ENCODE measurements around the gene PAX2.

Gene PAX2

DNA sequence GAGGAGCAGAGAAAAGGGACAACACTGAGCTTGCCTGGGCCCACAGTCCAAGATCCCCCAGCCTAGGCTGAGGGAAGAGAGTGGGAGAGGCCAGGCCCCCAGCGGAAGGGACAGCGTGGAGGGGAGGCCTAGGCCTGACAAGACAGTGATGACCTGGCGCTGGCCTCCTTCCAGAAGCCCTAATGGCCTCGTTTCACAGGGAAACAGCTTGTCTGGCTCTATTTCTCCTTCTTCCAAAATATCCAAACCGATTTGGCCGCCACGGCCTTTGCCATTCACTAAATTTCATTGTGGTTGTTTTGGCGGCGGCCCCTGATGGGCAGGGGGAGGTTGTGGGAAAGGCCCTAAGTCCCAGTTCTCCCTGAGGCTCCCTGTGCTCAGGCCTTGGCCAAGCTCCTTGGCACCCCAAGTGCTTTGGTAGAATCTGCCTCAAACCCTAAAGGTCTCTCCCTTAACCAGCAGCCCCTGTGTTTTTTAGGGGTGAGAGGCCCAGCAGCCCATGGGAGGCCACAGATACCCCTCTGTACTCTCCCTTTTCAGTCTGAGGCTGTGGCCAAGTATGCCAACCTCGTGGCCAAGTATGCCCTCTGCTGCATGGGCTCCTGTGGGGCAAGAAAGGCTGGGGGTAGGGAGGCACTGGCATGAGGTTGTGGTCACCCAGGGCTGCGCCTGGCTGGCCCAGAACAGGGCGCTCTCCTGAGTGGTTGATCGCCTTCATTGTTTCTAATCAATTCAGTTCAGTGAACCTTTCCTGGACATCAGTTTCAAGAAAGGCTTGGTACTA is 37.3 kb downstream of the PAX2 start:
- DNase-seq (ENCODE audit: insufficient read length, low spot score) (no peak), FAIRE-seq (no peak)

DNA sequence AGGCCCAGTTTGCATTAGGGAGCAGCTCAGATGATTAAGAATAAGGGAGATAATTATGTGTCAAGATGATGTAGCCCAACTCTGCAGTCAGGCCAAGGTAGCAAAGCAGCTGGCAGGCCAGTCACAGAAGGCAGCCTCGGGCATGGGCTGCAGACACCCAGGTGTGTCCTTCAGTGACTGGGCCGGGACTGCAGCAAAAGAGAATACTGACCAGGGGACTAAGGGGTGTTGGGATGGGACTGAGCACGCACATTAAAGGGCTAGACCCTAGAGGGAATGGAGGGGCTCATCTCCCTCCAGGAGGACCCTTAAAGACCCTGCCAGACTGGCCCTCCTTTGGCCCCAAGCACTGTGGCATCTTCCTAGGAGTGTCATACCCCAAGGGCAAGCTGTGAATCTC is 38.7 kb downstream of the PAX2 start:
- DNase-seq (ENCODE audit: insufficient read length, low spot score) (no peak), FAIRE-seq (no peak)

DNA sequence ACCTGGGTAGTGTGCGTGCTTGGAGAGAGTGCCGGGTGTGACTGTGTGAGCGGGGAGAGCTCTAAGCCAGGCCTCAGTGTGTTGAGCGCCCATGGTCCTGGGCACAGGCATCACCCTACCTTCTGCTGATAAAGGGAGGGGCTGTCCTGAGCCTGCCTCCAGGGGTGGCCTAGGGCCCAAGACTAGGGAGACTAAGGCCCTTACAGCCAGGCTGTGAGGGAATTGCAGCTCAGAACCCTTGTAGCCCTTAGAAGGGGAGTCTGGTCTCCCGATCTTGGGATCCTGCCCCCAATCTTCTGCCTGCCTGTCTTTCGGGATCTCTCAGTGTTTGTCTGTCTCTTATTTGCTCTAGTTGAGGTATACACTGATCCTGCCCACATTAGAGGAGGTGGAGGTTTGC is 41.2 kb downstream of the PAX2 start:
- DNase-seq (ENCODE audit: insufficient read length, low spot score) (no peak), FAIRE-seq (no peak)

DNA sequence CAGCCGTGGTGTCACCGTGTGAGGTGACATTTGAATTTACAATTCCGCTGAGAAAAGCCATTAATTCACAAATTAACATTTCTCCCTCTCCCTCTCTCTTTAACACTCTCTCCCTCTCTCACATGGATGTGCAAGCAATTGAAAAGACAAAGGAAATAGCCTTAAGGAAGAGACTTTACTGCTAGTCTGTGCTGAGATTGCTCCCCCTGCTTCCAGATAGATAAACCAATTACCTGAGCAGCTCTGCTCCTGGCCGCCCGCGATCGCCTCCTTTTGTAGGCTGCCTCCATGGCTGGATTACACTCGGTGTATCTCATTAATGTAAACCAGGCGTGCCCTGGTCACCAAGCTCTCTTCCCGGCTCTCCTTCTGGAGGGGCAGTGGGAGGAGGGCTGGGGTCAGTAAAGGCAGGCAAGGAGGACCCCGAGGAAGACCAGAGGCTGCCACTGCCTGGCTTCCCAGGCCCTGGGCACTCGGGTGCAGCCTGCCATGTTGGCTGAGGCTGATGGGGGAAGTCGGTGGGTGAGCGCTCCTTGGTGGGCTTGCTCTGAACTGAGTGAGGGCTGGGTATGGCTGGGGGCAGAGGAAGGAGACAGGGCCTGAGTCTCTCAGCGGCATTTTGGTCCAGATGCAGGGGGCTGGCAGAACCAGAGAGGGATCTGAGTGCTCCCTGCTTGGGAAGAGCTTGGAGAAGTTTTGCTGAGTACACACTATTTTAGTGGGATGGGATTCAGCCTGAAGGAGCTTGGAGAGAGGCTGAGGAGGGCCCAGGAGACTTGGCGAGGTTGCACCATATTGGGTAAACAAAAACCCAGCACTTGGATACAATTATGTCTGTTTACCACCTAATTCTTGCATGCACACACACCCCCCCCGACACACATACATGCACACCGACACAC is 42.9 kb downstream of the PAX2 start:
- FAIRE-seq: no peak
- no peak for DNase-seq (ENCODE audit: insufficient read length, low spot score)

DNA sequence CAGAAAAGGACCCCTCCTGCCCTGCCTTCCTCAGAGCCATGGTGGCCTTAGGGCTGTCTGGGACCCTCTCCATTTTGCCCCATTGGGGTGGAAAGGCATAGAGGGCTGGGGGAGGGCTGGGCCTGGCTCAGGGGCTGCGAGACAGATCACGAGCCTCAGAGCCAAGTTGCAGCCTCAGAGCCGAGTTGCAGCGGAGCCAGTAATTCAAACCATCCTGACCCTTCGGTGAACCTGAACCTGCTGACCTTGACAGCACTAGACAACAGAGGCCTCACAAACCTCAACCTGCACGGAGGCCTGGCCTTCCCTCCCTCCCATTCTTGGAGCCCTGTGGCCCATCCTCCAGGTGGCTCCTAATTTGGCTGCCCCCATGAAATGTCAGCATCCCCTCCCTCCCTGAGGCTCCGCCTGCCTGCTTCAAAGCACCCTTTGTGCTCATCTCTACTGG is 45.4 kb downstream of the PAX2 start:
- FAIRE-seq: no peak
- DNase-seq (ENCODE audit: insufficient read length, low spot score): no peak

DNA sequence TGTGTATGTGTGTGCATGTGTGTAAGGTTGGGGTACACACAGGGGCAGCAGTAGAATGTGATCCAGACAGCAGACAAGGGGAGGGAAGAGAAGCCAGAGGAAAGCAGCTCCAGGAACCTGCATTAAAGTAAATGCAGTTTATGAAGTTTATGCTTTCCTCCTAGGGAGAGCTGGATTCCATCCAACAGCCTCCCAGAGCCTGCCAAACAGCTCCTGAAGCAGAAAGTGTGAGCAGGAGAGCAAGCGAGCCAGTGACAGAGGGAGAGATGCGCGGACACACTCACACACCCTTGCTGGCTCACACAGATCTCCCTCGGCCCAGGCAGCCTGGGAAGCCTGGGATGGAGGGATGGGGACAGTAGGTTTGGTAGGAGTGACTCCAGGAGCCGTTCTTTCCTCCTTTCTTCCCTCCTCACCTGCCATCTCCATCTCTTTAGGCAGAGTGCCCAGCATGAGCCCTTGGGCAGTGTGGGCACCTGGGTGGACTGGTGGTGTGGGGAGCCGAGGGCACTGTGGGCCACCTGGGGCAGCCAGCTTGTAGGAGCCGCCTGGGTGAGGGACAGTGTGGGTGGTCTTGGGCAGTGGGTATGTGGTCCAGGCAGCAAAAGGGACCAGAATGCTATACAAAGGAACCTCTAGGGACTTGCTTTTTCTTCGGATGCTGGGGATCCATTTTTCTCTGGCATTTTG is 46.1 kb downstream of the PAX2 start:
- FAIRE-seq: no peak
- no peak for DNase-seq (ENCODE audit: insufficient read length, low spot score)

DNA sequence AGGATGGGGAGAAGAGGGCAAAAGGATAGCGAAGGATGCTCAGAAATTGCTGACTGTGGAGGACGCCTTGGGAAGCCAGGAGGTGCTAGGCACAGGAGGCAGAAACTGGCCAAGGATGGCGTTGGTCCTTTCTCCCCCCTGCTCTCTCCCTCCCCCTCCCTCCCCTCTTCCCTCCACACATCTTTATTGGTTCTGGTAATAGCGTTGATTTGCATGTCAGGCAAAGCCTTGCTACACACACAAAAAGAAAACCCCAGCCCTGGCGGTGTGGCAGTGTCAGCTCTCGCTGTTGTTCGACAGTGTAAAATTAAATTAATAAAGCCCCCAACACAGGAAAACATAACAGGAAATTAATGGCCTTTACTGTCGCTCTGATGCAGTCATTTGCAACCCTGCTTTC is 47.2 kb downstream of the PAX2 start:
- FAIRE-seq (no peak), DNase-seq (ENCODE audit: insufficient read length, low spot score) (no peak)

DNA sequence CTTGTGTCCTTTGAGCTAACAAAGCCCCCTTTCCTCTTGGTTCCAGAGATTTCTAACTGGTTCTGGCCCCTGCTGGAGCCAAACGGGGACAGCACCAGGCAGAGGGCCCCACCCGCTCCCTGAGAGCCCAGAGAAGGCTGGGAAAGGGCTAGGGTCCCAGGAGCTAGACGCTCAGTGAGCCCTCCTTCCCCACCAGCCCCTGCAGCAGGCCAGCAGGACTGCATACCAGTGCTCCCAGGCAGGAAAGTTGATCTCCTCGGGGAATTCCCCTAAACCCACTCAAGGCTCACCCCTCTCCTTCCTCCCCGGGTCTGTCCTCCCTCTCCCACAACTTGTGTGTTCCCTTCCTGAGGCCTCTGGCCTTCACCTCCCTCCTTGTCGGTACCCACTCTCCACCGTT is 47.7 kb downstream of the PAX2 start:
- no peak for DNase-seq (ENCODE audit: insufficient read length, low spot score)
- FAIRE-seq: no peak

DNA sequence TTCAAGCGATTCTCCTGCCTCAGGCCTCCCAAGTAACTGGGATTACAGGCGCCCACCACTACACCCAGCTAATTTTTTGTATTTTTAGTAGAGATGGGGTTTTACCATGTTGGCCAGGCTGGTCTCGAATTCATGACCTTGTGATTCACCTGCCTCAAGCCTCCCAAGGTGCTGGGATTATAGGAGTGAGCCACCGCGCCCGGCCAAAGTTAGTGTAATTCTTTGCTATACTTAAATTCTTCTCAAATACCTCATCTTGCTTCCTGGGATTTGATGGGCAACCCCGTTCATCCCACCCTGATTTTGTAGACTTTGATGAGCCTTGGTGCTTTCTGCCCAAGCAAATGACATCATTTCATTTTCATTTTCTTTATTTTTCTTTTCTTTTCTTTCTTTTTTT is 54.5 kb downstream of the PAX2 start:
- DNase-seq (ENCODE audit: insufficient read length, low spot score): no peak
- FAIRE-seq: no peak

DNA sequence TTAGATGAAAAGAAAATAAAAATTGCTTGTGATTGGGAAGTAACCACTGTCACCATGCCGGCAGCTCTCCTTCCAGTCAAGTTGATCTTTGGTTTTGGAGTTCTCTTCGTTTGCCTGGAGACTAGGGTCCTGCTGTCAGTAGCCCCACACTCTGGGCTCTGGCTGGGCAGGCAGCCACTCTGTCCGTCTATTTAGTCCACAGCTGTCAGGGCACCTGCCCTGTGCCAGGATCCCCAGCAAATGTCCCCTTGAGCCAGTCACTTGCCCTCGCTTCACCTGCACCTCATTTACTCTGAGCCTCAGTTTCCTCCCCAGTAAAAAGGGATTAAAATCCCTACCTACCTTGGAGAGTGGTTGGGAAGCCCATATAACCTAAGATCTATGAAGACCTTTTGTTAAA is 55.5 kb downstream of the PAX2 start:
- no peak for DNase-seq (ENCODE audit: insufficient read length, low spot score)
- FAIRE-seq: no peak

DNA sequence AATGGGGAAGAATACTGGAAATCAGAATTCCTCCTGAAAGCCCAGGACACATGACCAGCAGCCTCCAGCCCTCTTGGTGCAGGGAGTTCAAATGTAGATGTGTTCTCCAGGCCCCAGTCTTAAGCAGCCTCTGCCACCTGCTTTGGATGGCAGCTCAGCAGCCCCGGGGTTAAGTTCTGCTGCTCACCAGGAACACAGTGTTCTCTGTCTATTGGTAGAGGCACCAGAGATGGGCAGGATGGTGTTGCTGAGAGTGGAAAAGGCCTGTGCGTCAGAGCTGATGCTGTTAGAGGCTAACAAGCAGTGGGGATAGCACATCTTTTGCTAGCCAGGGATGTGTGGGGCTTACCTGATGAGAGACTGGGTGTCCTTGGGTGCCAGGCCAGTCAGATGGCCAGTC is 56.8 kb downstream of the PAX2 start:
- no peak for FAIRE-seq
- DNase-seq (ENCODE audit: insufficient read length, low spot score): no peak

DNA sequence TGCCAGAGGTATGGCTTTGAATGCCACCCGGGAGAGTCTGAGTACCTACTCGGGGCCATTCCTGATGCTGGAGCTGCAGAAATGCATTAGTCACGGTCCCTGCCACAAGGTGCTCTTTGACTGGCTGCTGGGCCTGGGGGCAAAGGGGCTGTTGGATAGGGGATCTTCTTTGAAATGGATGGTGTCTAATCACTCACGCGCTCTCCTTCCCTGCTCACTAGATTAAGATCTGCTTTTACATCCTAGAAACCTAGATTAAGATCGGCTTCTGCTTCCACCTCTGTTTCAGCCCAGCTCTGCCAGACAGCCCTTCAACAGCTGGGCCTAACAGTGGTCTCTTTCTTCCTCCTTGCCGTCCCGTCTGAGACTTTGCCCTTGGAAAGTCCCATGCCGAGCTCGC is 57.2 kb downstream of the PAX2 start:
- DNase-seq (ENCODE audit: insufficient read length, low spot score): no peak
- FAIRE-seq: no peak

DNA sequence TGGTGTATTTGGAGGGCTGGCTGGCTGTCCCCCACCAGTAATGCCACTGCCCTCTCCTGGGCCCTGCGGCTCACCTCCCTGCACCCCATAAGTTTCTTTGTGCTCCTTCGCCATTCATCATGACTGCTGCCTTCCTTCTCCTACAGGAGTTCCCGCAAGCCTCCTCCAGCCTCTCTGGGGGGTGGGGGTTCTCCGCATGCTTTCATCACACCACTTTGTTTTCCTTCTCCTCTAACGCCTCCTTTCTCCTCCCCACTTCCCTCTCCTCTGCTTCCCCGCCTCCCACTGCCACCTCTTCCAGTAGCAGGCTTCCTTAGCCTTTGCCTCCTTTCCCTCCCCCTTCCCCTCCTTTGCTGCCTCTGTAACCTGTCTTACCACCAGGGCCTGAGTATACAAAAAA is 58.1 kb downstream of the PAX2 start:
- DNase-seq (ENCODE audit: insufficient read length, low spot score) (no peak), FAIRE-seq (no peak)

DNA sequence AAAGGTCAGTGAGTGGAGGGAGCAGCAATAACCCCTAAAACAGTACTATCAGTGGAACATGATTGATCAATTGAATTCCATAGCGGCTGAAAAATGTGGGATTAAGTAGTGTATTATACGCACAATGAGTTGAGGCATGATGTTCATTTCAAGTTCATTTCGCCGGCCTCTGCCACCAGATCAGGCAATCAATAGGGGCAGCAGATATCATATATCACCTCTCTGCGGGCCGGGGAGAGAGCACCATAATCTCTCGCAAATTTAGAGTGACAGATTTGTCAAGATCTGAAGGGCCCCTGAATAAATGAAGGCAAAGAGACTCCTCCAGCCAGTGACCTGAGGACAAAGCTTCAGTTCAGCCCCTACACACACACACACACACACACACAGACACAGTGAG is 58.5 kb downstream of the PAX2 start:
- FAIRE-seq: no peak
- DNase-seq (ENCODE audit: insufficient read length, low spot score): no peak

DNA sequence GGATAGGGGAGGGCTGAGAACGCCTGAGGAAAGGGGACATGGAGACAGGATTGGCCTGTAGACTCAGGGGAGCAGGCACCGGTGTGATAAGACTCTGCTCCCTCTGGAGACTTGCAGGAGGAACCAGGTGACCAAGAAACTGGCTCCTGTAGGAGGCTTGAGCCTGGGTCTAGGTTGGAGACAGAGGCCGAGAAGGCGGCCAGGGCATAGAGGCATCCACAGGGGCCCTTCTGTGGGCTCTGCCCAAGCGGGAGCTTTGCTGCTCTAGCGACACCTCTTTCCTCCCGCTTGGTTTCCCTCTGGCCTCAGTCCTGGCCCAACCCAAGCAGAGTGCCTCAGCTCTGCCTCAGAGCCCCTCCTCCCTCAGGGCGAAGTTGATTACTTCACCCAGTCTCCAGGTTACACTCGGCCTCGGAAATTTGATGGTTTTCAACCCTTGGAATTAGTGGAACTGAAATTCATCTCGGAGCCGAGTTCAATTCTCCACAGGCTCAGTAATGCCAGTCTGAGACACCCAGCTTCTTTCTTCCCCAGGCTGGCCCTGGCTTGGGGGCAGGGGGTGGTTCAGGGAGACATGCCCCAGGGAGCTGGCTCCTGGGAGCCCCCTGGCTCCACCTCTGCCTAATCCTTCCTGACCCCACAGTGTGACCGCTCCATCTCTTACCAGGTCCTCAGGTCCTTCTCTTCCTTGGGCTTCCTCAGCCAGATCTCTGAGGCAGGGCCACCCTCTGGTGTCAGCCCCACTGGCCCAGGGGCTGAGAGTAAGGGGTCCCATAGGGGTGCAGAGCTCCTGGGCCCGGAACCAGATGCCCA is 60.4 kb downstream of the PAX2 start:
- FAIRE-seq: no peak

DNA sequence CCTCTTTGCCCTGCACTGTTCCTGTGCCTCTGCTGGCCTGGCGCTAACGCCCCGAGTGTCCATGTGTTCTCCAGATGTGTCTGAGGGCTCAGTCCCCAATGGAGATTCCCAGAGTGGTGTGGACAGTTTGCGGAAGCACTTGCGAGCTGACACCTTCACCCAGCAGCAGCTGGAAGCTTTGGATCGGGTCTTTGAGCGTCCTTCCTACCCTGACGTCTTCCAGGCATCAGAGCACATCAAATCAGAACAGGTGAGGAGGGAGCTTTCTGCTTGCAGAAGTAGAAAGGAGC is 60.9 kb downstream of the PAX2 start:
- no peak for FAIRE-seq
- DNase-seq (ENCODE audit: insufficient read length, low spot score): no peak

More for the DNA sequence above, 60.4 kb downstream of the PAX2 start:
- DNase-seq (ENCODE audit: insufficient read length, low spot score): no peak

DNA sequence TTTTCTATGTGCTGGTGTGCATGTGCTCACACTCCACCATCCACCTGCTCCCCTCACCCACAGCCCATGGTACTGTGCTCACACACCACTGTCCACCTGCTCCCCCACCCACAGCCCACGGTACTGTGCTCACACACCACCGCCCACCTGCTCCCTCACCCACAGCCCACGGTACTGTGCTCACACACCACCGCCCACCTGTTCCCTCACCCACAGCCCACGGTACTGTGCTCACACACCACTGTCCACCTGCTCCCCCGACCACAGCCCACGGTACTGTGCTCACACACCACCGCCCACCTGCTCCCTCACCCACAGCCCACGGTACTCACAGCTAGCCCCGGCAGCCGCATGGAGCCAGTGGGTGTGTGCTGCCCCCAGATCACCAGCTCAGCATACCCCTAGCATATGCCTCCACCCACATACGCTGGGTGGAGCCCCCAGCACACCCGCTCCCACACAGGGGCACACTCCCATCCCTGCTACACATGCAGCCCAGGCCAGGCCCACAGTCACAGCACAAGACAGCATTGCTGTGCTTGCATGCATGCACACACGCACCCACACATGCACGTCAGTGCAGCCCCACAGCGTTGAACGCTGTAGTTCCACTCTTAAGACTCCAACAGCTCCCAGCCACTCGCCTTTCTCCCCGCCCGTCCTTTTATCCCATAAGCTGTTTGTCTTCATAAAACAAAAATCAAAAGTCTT is 62.0 kb downstream of the PAX2 start:
- DNase-seq (ENCODE audit: insufficient read length, low spot score) (no peak), FAIRE-seq (peak; percentile 69)

DNA sequence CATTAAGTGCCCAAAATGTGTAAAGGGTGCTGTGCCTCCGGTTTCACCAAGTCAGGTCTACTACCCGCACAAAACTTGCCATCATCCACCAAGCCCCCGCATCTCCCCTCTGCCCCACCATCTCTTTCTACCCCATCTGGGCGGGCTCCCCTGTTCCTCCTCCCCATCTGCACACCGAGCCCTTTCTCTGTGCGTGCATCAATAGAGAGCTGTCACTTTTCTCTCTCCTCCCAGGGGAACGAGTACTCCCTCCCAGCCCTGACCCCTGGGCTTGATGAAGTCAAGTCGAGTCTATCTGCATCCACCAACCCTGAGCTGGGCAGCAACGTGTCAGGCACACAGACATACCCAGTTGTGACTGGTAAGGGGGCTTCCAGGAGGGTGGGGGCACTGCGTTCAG is 63.5 kb downstream of the PAX2 start:
- no peak for FAIRE-seq

DNA sequence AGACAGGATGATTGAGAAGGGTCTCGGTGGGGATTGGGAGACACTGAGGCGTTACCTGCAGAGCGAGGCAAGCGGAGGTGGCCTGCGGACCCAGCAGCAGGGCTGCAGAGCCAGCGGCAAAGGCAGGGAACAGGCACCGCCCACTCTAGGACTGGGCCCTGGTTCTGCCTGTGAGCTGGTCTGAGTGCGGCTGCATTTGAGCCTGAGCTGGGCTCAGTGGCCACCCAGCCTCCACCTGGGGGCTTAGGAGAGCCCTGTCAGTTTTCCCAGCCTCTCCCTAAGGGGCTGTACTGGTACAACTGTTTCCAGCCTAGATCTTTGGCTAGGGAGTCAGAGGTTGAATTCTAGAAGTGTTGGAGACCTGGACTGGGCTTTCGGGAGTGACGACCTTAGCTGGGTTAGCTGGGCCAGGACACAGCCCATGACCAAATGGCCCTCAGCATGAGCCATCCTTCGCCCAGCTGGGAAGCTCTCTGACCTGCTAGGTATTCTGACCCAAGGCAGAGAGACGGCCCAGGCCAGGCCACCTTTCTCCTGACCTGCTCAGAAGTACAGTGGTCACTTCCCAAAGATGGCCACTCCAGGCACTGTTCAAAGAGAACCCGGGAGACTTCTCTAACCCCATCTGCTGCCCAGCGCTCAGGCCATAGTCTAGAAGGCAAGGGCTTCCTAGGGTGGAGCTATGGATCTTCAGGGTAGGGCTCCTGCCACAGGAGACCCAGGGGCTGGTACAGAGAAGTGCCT is 64.9 kb downstream of the PAX2 start:
- FAIRE-seq: no peak
- DNase-seq (ENCODE audit: insufficient read length, low spot score): no peak

More for the DNA sequence above, 63.5 kb downstream of the PAX2 start:
- no peak for DNase-seq (ENCODE audit: insufficient read length, low spot score)

DNA sequence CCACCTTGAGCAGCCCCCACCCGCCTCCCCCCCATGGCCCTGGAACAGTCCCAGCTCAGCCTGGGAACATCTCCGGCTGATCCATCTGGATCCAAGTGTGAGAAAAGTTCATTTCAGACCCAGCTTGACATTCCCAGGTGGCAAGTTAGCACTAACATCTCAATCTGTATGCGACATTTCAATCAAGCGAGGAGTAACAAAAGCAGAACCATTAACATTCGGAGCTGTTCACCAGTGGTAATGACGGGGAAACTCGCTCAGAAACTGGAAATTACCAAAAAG is 65.4 kb downstream of the PAX2 start:
- DNase-seq (ENCODE audit: insufficient read length, low spot score) (no peak), FAIRE-seq (no peak)

Measured in HTR-8/SVneo (cell line).